H1 (cell line): ENCODE data around the gene GABRE. TPM values are rescaled to one million over a fixed set of nuclear protein-coding genes. Genes with fewer than 3 reads are reported as not detected.

Experiments used
- CTCF ChIA-PET: fragments of 300-600 bp; sonication (Branson Sonifier 250); formaldehyde crosslinking; loops from one replicate; lab custom pipeline; 2021; ENCODE audit not compliant: partially characterized antibody; lab: Charles Lee
- POLR2A ChIA-PET: fragments of 300-600 bp; sonication (Branson Sonifier 250); formaldehyde crosslinking; loops from one replicate; lab custom pipeline; 2021; ENCODE audit warnings: inconsistent platforms; ENCODE audit not compliant: partially characterized antibody; lab: Charles Lee
- DNase-seq, 2 experiments: peaks; one replicate each; pipeline versions ENCODE4 v3.0.0 to v3.0.0-alpha.2; 2010 to 2022; ENCODE audit warnings: low spot score in 2 of 2, low read depth in 1 of 2, mixed read lengths in 1 of 2
- FAIRE-seq: peaks from 2 replicates; lab custom pipeline; 2011; peaks lifted over from hg19 to GRCh38; lab: Jason Lieb, UNC
- H2AFZ ChIP-seq: 2 replicates; pipeline ENCODE4 v1.8.1; 2012; ENCODE audit warnings: low read length, inconsistent platforms
- H2AK5ac ChIP-seq: 2 replicates; pipeline ENCODE4 v1.6.1; 2013; ENCODE audit warnings: low read depth, low read length
- H2BK120ac ChIP-seq: replicated peaks from 2 replicates; pipeline ENCODE3; 2013; ENCODE audit warnings: low read depth, low read length, inconsistent platforms
- H2BK12ac ChIP-seq: 2 replicates; pipeline ENCODE4 v1.6.1; 2013; ENCODE audit warnings: low read depth, low read length
- H2BK15ac ChIP-seq: 2 replicates; pipeline ENCODE4 v1.6.1; 2013; ENCODE audit warnings: low read length
- H2BK20ac ChIP-seq: 2 replicates; pipeline ENCODE4 v1.6.1; 2013; ENCODE audit warnings: low read length
- H2BK5ac ChIP-seq: 2 replicates; pipeline ENCODE4 v1.6.1; 2013; ENCODE audit warnings: low read depth, low read length
- H3K14ac ChIP-seq: 2 replicates; pipeline ENCODE4 v1.6.1; 2013; ENCODE audit warnings: inconsistent platforms; ENCODE audit not compliant: insufficient read length
- H3K18ac ChIP-seq: 2 replicates; pipeline ENCODE4 v1.6.1; 2013; ENCODE audit warnings: low read length; ENCODE audit errors: extremely low read depth
- H3K23ac ChIP-seq: 2 replicates; pipeline ENCODE4 v1.6.1; 2013; ENCODE audit warnings: inconsistent platforms; ENCODE audit not compliant: insufficient read length
- H3K23me2 ChIP-seq: 2 replicates; pipeline ENCODE4 v1.6.1; 2013; ENCODE audit warnings: low read depth, low read length
- H3K27ac ChIP-seq: 2 replicates; pipeline ENCODE4 v1.6.1; 2011; ENCODE audit warnings: low read depth, low read length, inconsistent platforms
- H3K27me3 ChIP-seq, 4 experiments: replicated peaks in 1 of 4; 1 replicate in 1 of 4; 2 replicates in 3 of 4; pipeline versions ENCODE4 v1.6.1 to v1.8.1; 2011 to 2013; ENCODE audit warnings: low read length in 3 of 4, mild to moderate bottlenecking in 3 of 4, inconsistent platforms in 2 of 4, mixed read lengths in 2 of 4, moderate library complexity in 1 of 4; ENCODE audit not compliant: control insufficient read depth in 3 of 4, insufficient read depth in 3 of 4; ENCODE audit errors: extremely low read depth in 1 of 4
- H3K36me3 ChIP-seq, 4 experiments: 2 replicates each; pipeline versions ENCODE4 v1.6.1 to v1.8.1; 2011 to 2013; ENCODE audit warnings: mild to moderate bottlenecking in 4 of 4, low read length in 3 of 4, moderate library complexity in 2 of 4, control low read depth in 1 of 4, inconsistent platforms in 1 of 4; ENCODE audit not compliant: insufficient read depth in 4 of 4, control insufficient read depth in 2 of 4
- H3K4ac ChIP-seq: replicated peaks from 2 replicates; pipeline ENCODE3; 2013; ENCODE audit warnings: low read length, low read depth, mixed read lengths, inconsistent platforms; ENCODE audit not compliant: insufficient read length
- H3K4me1 ChIP-seq, 4 experiments: replicated peaks in 1 of 4; 1 replicate in 1 of 4; 2 replicates in 3 of 4; pipeline versions ENCODE4 v1.6.1 to v1.8.1; 2011 to 2013; ENCODE audit warnings: low read length in 3 of 4, inconsistent platforms in 2 of 4, mixed read lengths in 1 of 4; ENCODE audit not compliant: insufficient read depth in 4 of 4, control insufficient read depth in 3 of 4
- H3K4me2 ChIP-seq, 2 experiments: 2 replicates each; pipeline versions ENCODE4 v1.6.1 to v1.8.1; 2011 to 2013; ENCODE audit warnings: low read depth in 2 of 2, low read length in 2 of 2, control low read depth in 1 of 2, inconsistent platforms in 1 of 2, mild to moderate bottlenecking in 1 of 2; ENCODE audit not compliant: insufficient read depth in 1 of 2
- H3K4me3 ChIP-seq, 4 experiments: fragments of 200-600, 300-600 bp in 1 of 4; sonication (generic), shearing (Covaris generic), sonication (Bioruptor Twin) in 1 of 4; 2 replicates each; pipeline versions ENCODE4 v1.5.1 to v1.8.1; 2011 to 2016; ENCODE audit warnings: low read length in 4 of 4, low read depth in 3 of 4, control low read depth in 2 of 4, inconsistent platforms in 2 of 4, mild to moderate bottlenecking in 2 of 4, mixed read lengths in 1 of 4, moderate library complexity in 1 of 4; ENCODE audit not compliant: insufficient read depth in 2 of 4; ENCODE audit errors: extremely low read depth in 1 of 4
- H3K56ac ChIP-seq: replicated peaks from 2 replicates; pipeline ENCODE3; 2013; ENCODE audit warnings: low read depth, mild to moderate bottlenecking, mixed read lengths, low read length, inconsistent platforms; ENCODE audit not compliant: insufficient read length
- H3K79me1 ChIP-seq: 2 replicates; pipeline ENCODE4 v1.6.1; 2013; ENCODE audit warnings: low read depth, low read length, control low read depth
- H3K79me2 ChIP-seq, 2 experiments: 2 replicates each; pipeline versions ENCODE4 v1.6.1 to v1.8.1; 2012 to 2013; ENCODE audit warnings: low read length in 2 of 2, mild to moderate bottlenecking in 2 of 2, inconsistent platforms in 1 of 2; ENCODE audit not compliant: insufficient read depth in 2 of 2, control insufficient read depth in 1 of 2
- H3K9ac ChIP-seq, 4 experiments: replicated peaks in 1 of 4; 1 replicate in 1 of 4; 2 replicates in 3 of 4; pipeline versions ENCODE4 v1.6.1 to v1.8.1; 2011 to 2013; ENCODE audit warnings: low read depth in 3 of 4, low read length in 3 of 4, control low read depth in 2 of 4, mild to moderate bottlenecking in 2 of 4, moderate library complexity in 2 of 4, inconsistent platforms in 1 of 4; ENCODE audit errors: extremely low read depth in 1 of 4
- H3K9me3 ChIP-seq, 2 experiments: 2 replicates each; pipeline versions ENCODE4 v1.6.1 to v1.8.1; 2012 to 2013; ENCODE audit warnings: mild to moderate bottlenecking in 2 of 2, moderate library complexity in 2 of 2, control low read depth in 1 of 2, inconsistent platforms in 1 of 2, low read depth in 1 of 2, low read length in 1 of 2, mixed read lengths in 1 of 2; ENCODE audit not compliant: insufficient read depth in 2 of 2
- H4K20me1 ChIP-seq, 2 experiments: replicated peaks in 1 of 2; 2 replicates each; pipeline versions ENCODE3 to v1.8.1; 2011 to 2013; ENCODE audit warnings: inconsistent platforms in 2 of 2, low read length in 2 of 2, mild to moderate bottlenecking in 1 of 2; ENCODE audit not compliant: insufficient read depth in 2 of 2, control insufficient read depth in 1 of 2
- H4K5ac ChIP-seq: 2 replicates; pipeline ENCODE4 v1.6.1; 2013; ENCODE audit warnings: low read length, low read depth, mixed read lengths, inconsistent platforms; ENCODE audit not compliant: insufficient read length
- H4K8ac ChIP-seq: 2 replicates; pipeline ENCODE4 v1.8.0; 2013; ENCODE audit warnings: mild to moderate bottlenecking, moderate library complexity, low read length, inconsistent platforms; ENCODE audit not compliant: insufficient read depth; ENCODE audit errors: extremely low read depth
- H4K91ac ChIP-seq: replicated peaks from 2 replicates; pipeline ENCODE3; 2013; ENCODE audit warnings: low read length, mixed read lengths, inconsistent platforms; ENCODE audit not compliant: insufficient read length
- BRCA1 ChIP-seq: IDR thresholded peaks from 2 replicates; pipeline ENCODE4 v1.6.1; 2012; ENCODE audit warnings: low read depth, low read length, improper control_type of control experiment
- polyA plus RNA-seq, 7 experiments: library from polyadenylated mRNA; depleted of rRNA in 3 of 7; stranded (reverse) in 5 of 7; unstranded in 2 of 7; fragments of >200 nt in 5 of 7; fragments of 200-250 nt in 2 of 7; gene quantifications; 1 replicate in 5 of 7; 2 replicates in 1 of 7; 4 replicates in 1 of 7; pipeline versions ENCODE4 v1.2.1 to v1.2.3, GENCODE V29; 2011 to 2013; ENCODE audit warnings: missing spikeins in 2 of 7, mixed read lengths in 2 of 7
- total RNA-seq: library from RNA; stranded (reverse); fragmentation: NEBNext Ultra II Directional; extraction: Animal tissue kit (Norgen Biotek cat#: 25700); gene quantifications from 2 replicates; pipeline ENCODE4 v1.2.1, GENCODE V29; 2021

Gene GABRE
- total and polyA plus RNA-seq, 2 of the 8 experiments (the other 6 are each of a cell fraction or from before 2014, with no cell fraction given), result 5.5 to 7.0 TPM

DNA sequence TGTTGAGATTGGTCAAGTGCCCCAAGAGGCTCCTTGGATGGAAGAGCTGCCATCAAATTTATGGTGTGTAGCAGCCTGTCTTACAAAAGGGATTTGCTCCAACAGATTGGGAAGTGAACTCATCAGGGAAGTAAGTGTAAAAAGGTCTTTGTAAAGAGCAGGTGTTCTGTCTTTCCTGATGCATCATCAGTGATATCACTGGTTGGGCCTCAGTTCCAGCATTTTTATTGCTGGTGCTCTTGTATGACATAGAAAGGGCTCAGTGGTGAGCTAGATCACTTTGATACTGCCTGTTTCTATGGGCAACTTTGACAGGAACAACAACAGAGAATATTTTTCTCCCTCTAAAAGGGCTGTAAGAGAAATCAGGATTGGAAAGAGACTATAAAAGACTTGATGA, 8.7 kb upstream of the GABRE start:
- Histone ChIP-seq H2BK20ac (no peak overlapping the region), H3K56ac (no peak overlapping the region), H3K18ac (no peak overlapping the region), H3K4me2 (no peak overlapping the region), H3K4me1 (no peaks in the 10 kb centered on the region), H3K79me2 (no peaks in the 10 kb centered on the region), H3K9me3 (no peaks in the 10 kb centered on the region), H4K8ac (no peak overlapping the region), H2BK12ac (no peak overlapping the region), H3K79me1 (no peaks in the 10 kb centered on the region), H3K23me2 (no peaks in the 10 kb centered on the region), H3K14ac (no peak overlapping the region), H4K91ac (no peak overlapping the region), H3K4me3 (no peak overlapping the region), H3K27me3 (no peaks in the 10 kb centered on the region), H3K36me3 (no peaks in the 10 kb centered on the region), H4K20me1 (no peaks in the 10 kb centered on the region), H2AK5ac (no peak overlapping the region), H2BK15ac (no peak overlapping the region), H2BK120ac (no peak overlapping the region), H2BK5ac (no peak overlapping the region), H3K9ac (no peak overlapping the region), H2AFZ (no peak overlapping the region), H3K4ac (no peak overlapping the region), H3K27ac (no peak overlapping the region), H4K5ac (no peak overlapping the region), H3K23ac (no peak overlapping the region)
- POLR2A ChIA-PET, result no interaction called here
- CTCF ChIA-PET, result interaction anchor here (0.7 kb wide), 1 partner anchor 662 kb away, joined by 3 read pairs; no protein-coding TSS in a partner anchor
- no peak for TF ChIP-seq BRCA1
- DNase-seq (no peak), FAIRE-seq (no peak)
